ENCODE results near the gene MSH2. TPM values are rescaled to one million over a fixed set of nuclear protein-coding genes. Genes with fewer than 3 reads are reported as not detected.
"Not testable (repeated sequence)": the region's sequence is repeated elsewhere in the genome, so short reads cannot be mapped to it uniquely, and the experiment has no call there.

The MSH2 gene
- total and polyA plus RNA-seq, 10 donors, result 7.1 to 19.4 (median 15.5) TPM

- Histone ChIP-seq H3K27me3 (replicated peaks in 1 of 7) (no peaks in the 10 kb centered on the region), H3K27ac (no peak overlapping the region), H3K36me3 (peaks cover 2 to 98% (median 50%) of the 10 kb centered on the region in 6 donors), H3K4me3 (no peak overlapping the region), H3K4me1 (no peaks in the 10 kb centered on the region), H3K9me3 (no peaks in the 10 kb centered on the region)
- no peak for DNase-seq
- TF ChIP-seq POLR2A (IDR thresholded peaks at IDR 0.05) (no peak), CTCF (IDR thresholded peaks at IDR 0.05 in 8 of 11, conservative IDR thresholded peaks at IDR 0.05 in 3 of 11) (no peak), POLR2AphosphoS5 (IDR thresholded peaks at IDR 0.05) (no peak)
- WGBS, 5 donors, result 94 to 99% (median 96%) methylated on average over 7 of the region's 7 CpGs
- intact Hi-C loops (cut with DNase I; ENCODE audit: low total_unique reads), result no loop called here
Measured at GRCh38 chr2:47414682-47415458, 11.9 kb downstream of the MSH2 start.

- Histone ChIP-seq H3K4me1 (no peaks in the 10 kb centered on the region), H3K27me3 (replicated peaks in 1 of 7) (no peaks in the 10 kb centered on the region), H3K27ac (no peak overlapping the region), H3K36me3 (peaks cover 2 to 98% (median 37%) of the 10 kb centered on the region in 6 donors), H3K4me3 (no peak overlapping the region), H3K9me3 (no peaks in the 10 kb centered on the region)
- WGBS, 5 donors, result 91 to 98% (median 93%) methylated on average over 2 of the region's 2 CpGs
- intact Hi-C loops (cut with DNase I; ENCODE audit: low total_unique reads), result no loop called here
- no peak for DNase-seq
- TF ChIP-seq POLR2A (IDR thresholded peaks at IDR 0.05) (no peak), CTCF (IDR thresholded peaks at IDR 0.05 in 8 of 11, conservative IDR thresholded peaks at IDR 0.05 in 3 of 11) (no peak), POLR2AphosphoS5 (IDR thresholded peaks at IDR 0.05) (no peak)
Measured at GRCh38 chr2:47420214-47420613, 17.3 kb downstream of the MSH2 start.

- H3K27me3 ChIP-seq (replicated peaks in 1 of 7); intact Hi-C loops (cut with DNase I; ENCODE audit: low total_unique reads); H3K9me3 ChIP-seq; H3K27ac ChIP-seq; H3K4me1 ChIP-seq; DNase-seq; H3K4me3 ChIP-seq: not testable (repeated sequence)
- WGBS, 5 donors, result 87 to 95% (median 89%) methylated on average over 9 to 10 of the region's 10 CpGs
- peaks cover 2 to 98% (median 35%) of the 10 kb centered on the region in 6 donors for H3K36me3 ChIP-seq
Measured at GRCh38 chr2:47420683-47421082, 17.7 kb downstream of the MSH2 start.

GRCh38 chr2:47422016-47422415, 19.1 kb downstream of the MSH2 start:
- no peaks in the 10 kb centered on the region for H3K27me3 ChIP-seq (replicated peaks in 1 of 7)
- DNase-seq, result no peak
- intact Hi-C loops (cut with DNase I; ENCODE audit: low total_unique reads), result no loop called here
- H3K4me1 ChIP-seq, result no peaks in the 10 kb centered on the region
- H3K27ac ChIP-seq, result no peak overlapping the region
- H3K36me3 ChIP-seq, result peaks cover 2 to 97% (median 27%) of the 10 kb centered on the region in 6 donors
- TF ChIP-seq POLR2AphosphoS5 (IDR thresholded peaks at IDR 0.05) (no peak), CTCF (IDR thresholded peaks at IDR 0.05 in 8 of 11, conservative IDR thresholded peaks at IDR 0.05 in 3 of 11) (no peak), POLR2A (IDR thresholded peaks at IDR 0.05) (no peak)
- H3K9me3 ChIP-seq, result no peaks in the 10 kb centered on the region
- no peak overlapping the region for H3K4me3 ChIP-seq
- 88 to 99% (median 95%) methylated on average over 4 of the region's 4 CpGs for WGBS, 5 donors

All from spleen (tissue), 11 donors.